ENCODE measurements around the gene ITGA2B. TPM values are rescaled to one million over a fixed set of nuclear protein-coding genes. Genes with fewer than 3 reads are reported as not detected.

The ITGA2B gene
- total and polyA plus RNA-seq, 2 of the 13 experiments (the other 11 are each of a cell fraction or from before 2014, with no cell fraction given) = 0.38 to 1.1 TPM

GRCh38 chr17:44352828-44353671 lies 36.4 kb downstream of the ITGA2B start:
- H3K4me1 ChIP-seq (ENCODE audit: insufficient read depth, low read length) = peaks cover 8% of the 10 kb centered on the region
- H3K27me3 ChIP-seq (ENCODE audit: control insufficient read depth in 1 of 2, insufficient read depth in 2 of 2, low read length in 2 of 2) = peaks cover 8 to 10% of the 10 kb centered on the region in 2 experiments; a peak in 3 of 5 replicates
- in situ Hi-C loops (cut with HindIII; ENCODE audit: extremely low pct_ligation_motif_present, low pct_unique_long_range_greater_than_20kb) (no loop called here), intact Hi-C loops (cut with micrococcal nuclease; ENCODE audit: unreplicated experiment) (loop anchor here (10.0 kb wide), 1 partner anchor 172 kb away; no protein-coding TSS in a partner anchor)
- no peak for DNase-seq (ENCODE audit: low spot score)
- TF ChIP-seq ZNF747 (CRISPR knock-in tag; IDR thresholded peaks at IDR 0.05; ENCODE audit: borderline replicate concordance) = no peak
- TF ChIP-seq ZSCAN25 (CRISPR knock-in tag; IDR thresholded peaks at IDR 0.05) = no peak
- TF ChIP-seq SPEN (CRISPR knock-in tag; IDR thresholded peaks at IDR 0.05; ENCODE audit: low read depth) = no peak
- TF ChIP-seq ZSCAN12 (CRISPR knock-in tag; IDR thresholded peaks at IDR 0.05) = no peak
- TF ChIP-seq CC2D1A (CRISPR knock-in tag; IDR thresholded peaks at IDR 0.05) = no peak
- TF ChIP-seq MXI1 (IDR thresholded peaks at IDR 0.05; ENCODE audit: borderline replicate concordance, low read depth, low read length) = no peak
- TF ChIP-seq ZNF883 (CRISPR knock-in tag; IDR thresholded peaks at IDR 0.05; ENCODE audit: not compliant biosample characterization) = no peak
- no peak for TF ChIP-seq ZNF136 (CRISPR knock-in tag; IDR thresholded peaks at IDR 0.05; ENCODE audit: low read depth)
- TF ChIP-seq, protein P1, sequence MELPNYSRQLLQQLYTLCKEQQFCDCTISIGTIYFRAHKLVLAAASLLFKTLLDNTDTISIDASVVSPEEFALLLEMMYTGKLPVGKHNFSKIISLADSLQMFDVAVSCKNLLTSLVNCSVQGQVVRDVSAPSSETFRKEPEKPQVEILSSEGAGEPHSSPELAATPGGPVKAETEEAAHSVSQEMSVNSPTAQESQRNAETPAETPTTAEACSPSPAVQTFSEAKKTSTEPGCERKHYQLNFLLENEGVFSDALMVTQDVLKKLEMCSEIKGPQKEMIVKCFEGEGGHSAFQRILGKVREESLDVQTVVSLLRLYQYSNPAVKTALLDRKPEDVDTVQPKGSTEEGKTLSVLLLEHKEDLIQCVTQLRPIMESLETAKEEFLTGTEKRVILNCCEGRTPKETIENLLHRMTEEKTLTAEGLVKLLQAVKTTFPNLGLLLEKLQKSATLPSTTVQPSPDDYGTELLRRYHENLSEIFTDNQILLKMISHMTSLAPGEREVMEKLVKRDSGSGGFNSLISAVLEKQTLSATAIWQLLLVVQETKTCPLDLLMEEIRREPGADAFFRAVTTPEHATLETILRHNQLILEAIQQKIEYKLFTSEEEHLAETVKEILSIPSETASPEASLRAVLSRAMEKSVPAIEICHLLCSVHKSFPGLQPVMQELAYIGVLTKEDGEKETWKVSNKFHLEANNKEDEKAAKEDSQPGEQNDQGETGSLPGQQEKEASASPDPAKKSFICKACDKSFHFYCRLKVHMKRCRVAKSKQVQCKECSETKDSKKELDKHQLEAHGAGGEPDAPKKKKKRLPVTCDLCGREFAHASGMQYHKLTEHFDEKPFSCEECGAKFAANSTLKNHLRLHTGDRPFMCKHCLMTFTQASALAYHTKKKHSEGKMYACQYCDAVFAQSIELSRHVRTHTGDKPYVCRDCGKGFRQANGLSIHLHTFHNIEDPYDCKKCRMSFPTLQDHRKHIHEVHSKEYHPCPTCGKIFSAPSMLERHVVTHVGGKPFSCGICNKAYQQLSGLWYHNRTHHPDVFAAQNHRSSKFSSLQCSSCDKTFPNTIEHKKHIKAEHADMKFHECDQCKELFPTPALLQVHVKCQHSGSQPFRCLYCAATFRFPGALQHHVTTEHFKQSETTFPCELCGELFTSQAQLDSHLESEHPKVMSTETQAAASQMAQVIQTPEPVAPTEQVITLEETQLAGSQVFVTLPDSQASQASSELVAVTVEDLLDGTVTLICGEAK (IDR thresholded peaks at IDR 0.05) = no peak
- TF ChIP-seq, protein P1 (CRISPR knock-in tag; IDR thresholded peaks at IDR 0.05) = peak; percentile 94; the same call in 1 of the 2 replicates
- FAIRE-seq = no peak
- H3K27ac ChIP-seq (ENCODE audit: extremely low read length, insufficient read depth, low read length) = no peak overlapping the region
- H3K4me2 ChIP-seq (ENCODE audit: low read depth, low read length) = no peak overlapping the region
- H3K4me3 ChIP-seq (replicated peaks in 1 of 3; ENCODE audit: insufficient read depth in 1 of 3, low read depth in 2 of 3, low read length in 3 of 3) = no peak overlapping the region
- WGBS (ENCODE audit: low lambda C conversion rate) = 91% methylated on average over 17 of the region's 22 CpGs
- POLR2A ChIA-PET = interaction anchor here (1.6 kb wide), 1 partner anchor 23 kb away, joined by 5 read pairs; no protein-coding TSS in a partner anchor
- no peaks in the 10 kb centered on the region for H3K79me2 ChIP-seq (ENCODE audit: insufficient read depth, low read length)
- ATAC-seq = no peak
- no peaks in the 10 kb centered on the region for H3K9me3 ChIP-seq (ENCODE audit: low read length)
- H4K20me1 ChIP-seq (ENCODE audit: insufficient read depth, low read length) = no peaks in the 10 kb centered on the region
- H2AFZ ChIP-seq (ENCODE audit: low read length) = no peak overlapping the region
- peaks cover 9 to 30% of the 10 kb centered on the region in 2 experiments for H3K36me3 ChIP-seq (replicated peaks in 1 of 2; ENCODE audit: control insufficient read depth in 1 of 2, insufficient read depth in 2 of 2, low read length in 2 of 2)
- CTCF ChIA-PET (ENCODE audit: low intra/inter-chr PET ratio, low total read pairs) = no interaction called here
- no TSS peak for BruUV-seq (replicated peaks)
- H3K9ac ChIP-seq (ENCODE audit: insufficient read depth, low read depth, low read length) = no peak overlapping the region
